HEK293 (cell line): ENCODE results near the gene ZNF821.

Experiments used
- CTCF ChIA-PET: fragments of 350-600 bp; formaldehyde crosslinking; extraction: SDS; loops from one replicate; lab custom pipeline; 2021; ENCODE audit warnings: antibody characterized with exemption; lab: Yijun Ruan, JAX
- POLR2A ChIA-PET: fragments of 300-600 bp; formaldehyde crosslinking; extraction: SDS; loops from one replicate; lab custom pipeline; 2020; ENCODE audit warnings: antibody characterized with exemption, inconsistent platforms; lab: Yijun Ruan, JAX
- H3K27ac ChIP-seq: fragments of 200-500 bp; sonication (Bioruptor generic); 2 replicates; pipeline ENCODE4 v1.5.1; 2014; ENCODE audit warnings: low read depth, low read length, control low read depth, inconsistent platforms; ENCODE audit errors: extremely low read depth
- H3K36me3 ChIP-seq, 2 experiments: fragments of 200-500 bp in 1 of 2; sonication (Bioruptor generic) in 1 of 2; 1 replicate in 1 of 2; 2 replicates in 1 of 2; pipeline ENCODE4 v1.5.1; 2014 to 2017; ENCODE audit warnings: inconsistent platforms in 2 of 2, low read length in 2 of 2; ENCODE audit not compliant: control insufficient read depth in 2 of 2, insufficient read depth in 1 of 2
- H3K4me1 ChIP-seq: fragments of 200-500 bp; sonication (Bioruptor generic); 2 replicates; pipeline ENCODE4 v1.5.1; 2014; ENCODE audit warnings: mild to moderate bottlenecking, low read length, inconsistent platforms; ENCODE audit not compliant: control insufficient read depth, insufficient read depth
- H3K4me3 ChIP-seq: 2 replicates; pipeline ENCODE4 v1.5.1; 2011; ENCODE audit warnings: low read depth, mild to moderate bottlenecking, control low read depth, low read length, moderate library complexity
- H3K9me3 ChIP-seq: fragments of 200-500 bp; sonication (Bioruptor generic); 2 replicates; pipeline ENCODE4 v1.5.1; 2014; ENCODE audit warnings: low read depth, low read length, inconsistent platforms; ENCODE audit not compliant: control insufficient read depth, insufficient read depth
- BCL11A ChIP-seq: fragments of 450-650 bp; formaldehyde crosslinking; IDR thresholded peaks from 2 replicates; pipeline ENCODE4 v1.5.1; 2016; ENCODE audit warnings: low read depth, missing biosample characterization, missing genetic modification characterization
- CTCF ChIP-seq: fragments of 450-650 bp; formaldehyde crosslinking; IDR thresholded peaks from 2 replicates; pipeline ENCODE4 v1.5.1; 2016; ENCODE audit warnings: missing biosample characterization, missing genetic modification characterization
- MYNN ChIP-seq: fragments of 450-650 bp; formaldehyde crosslinking; IDR thresholded peaks from 2 replicates; pipeline ENCODE4 v1.5.1; 2016; ENCODE audit warnings: missing biosample characterization, missing genetic modification characterization, borderline replicate concordance
- OVOL3 ChIP-seq: fragments of 450-650 bp; formaldehyde crosslinking; IDR thresholded peaks from 2 replicates; pipeline ENCODE4 v1.5.1; 2016; ENCODE audit warnings: missing biosample characterization, missing genetic modification characterization
- TRIM28 ChIP-seq: IDR thresholded peaks from 2 replicates; pipeline ENCODE4 v1.6.1; 2011; ENCODE audit warnings: low read length, control low read depth, borderline replicate concordance
- ZFP3 ChIP-seq: fragments of 450-650 bp; formaldehyde crosslinking; IDR thresholded peaks from 2 replicates; pipeline ENCODE4 v1.5.1; 2016; ENCODE audit warnings: low read depth, missing biosample characterization, missing genetic modification characterization
- ZFP37 ChIP-seq: fragments of 450-650 bp; formaldehyde crosslinking; IDR thresholded peaks from 2 replicates; pipeline ENCODE4 v1.5.1; 2016; ENCODE audit warnings: missing biosample characterization, missing genetic modification characterization
- ZNF174 ChIP-seq: fragments of 450-650 bp; formaldehyde crosslinking; IDR thresholded peaks from 2 replicates; pipeline ENCODE4 v1.5.0; 2017; ENCODE audit warnings: missing biosample characterization, mild to moderate bottlenecking, missing genetic modification characterization
- ZNF292 ChIP-seq: fragments of 450-650 bp; formaldehyde crosslinking; IDR thresholded peaks from 2 replicates; pipeline ENCODE4 v1.5.1; 2016; ENCODE audit warnings: low read depth, missing biosample characterization, missing genetic modification characterization, borderline replicate concordance
- ZNF391 ChIP-seq: fragments of 450-650 bp; formaldehyde crosslinking; IDR thresholded peaks from 2 replicates; pipeline ENCODE4 v1.5.1; 2016; ENCODE audit warnings: low read depth, missing biosample characterization, missing genetic modification characterization, borderline replicate concordance
- ZNF510 ChIP-seq: fragments of 450-650 bp; formaldehyde crosslinking; IDR thresholded peaks from 2 replicates; pipeline ENCODE4 v1.5.1; 2018; ENCODE audit warnings: mild to moderate bottlenecking, missing genetic modification characterization, missing biosample characterization; ENCODE audit not compliant: insufficient replicate concordance
- ZNF529 ChIP-seq: fragments of 450-650 bp; formaldehyde crosslinking; IDR thresholded peaks from 2 replicates; pipeline ENCODE4 v1.5.1; 2017; ENCODE audit warnings: missing genetic modification characterization, missing biosample characterization; ENCODE audit not compliant: insufficient replicate concordance
- ZNF596 ChIP-seq: fragments of 450-650 bp; IDR thresholded peaks from 2 replicates; pipeline ENCODE4 v1.5.0; 2018; ENCODE audit warnings: missing biosample characterization, mild to moderate bottlenecking, missing genetic modification characterization, moderate library complexity
- ZNF600 ChIP-seq: fragments of 450-650 bp; formaldehyde crosslinking; IDR thresholded peaks from 2 replicates; pipeline ENCODE4 v1.5.1; 2016; ENCODE audit warnings: missing biosample characterization, missing genetic modification characterization
- ZNF792 ChIP-seq: fragments of 450-650 bp; formaldehyde crosslinking; IDR thresholded peaks from 2 replicates; pipeline ENCODE4 v1.5.1; 2016; ENCODE audit warnings: missing biosample characterization, missing genetic modification characterization
- TF ChIP-seq, protein P1 (sequence below): sonication (generic); formaldehyde crosslinking; IDR thresholded peaks from 2 replicates; pipeline ENCODE4 v1.8.1; 2022; ENCODE audit warnings: mild to moderate bottlenecking, moderate library complexity, missing genetic modification reagents
- TF ChIP-seq, protein P2 (sequence below): IDR thresholded peaks from 2 replicates; pipeline ENCODE4 v1.6.1; 2011; ENCODE audit warnings: mild to moderate bottlenecking, low read depth, low read length, borderline replicate concordance
- TF ChIP-seq, protein P3 (sequence below): fragments of 450-650 bp; formaldehyde crosslinking; conservative IDR thresholded peaks from 2 replicates; pipeline ENCODE4 v1.5.1; 2016; ENCODE audit warnings: low read depth, missing biosample characterization, missing genetic modification characterization

Gene ZNF821

GRCh38 chr16:71847096-71847495 is 36.9 kb downstream of the ZNF821 start:
- TF ChIP-seq, protein P1, sequence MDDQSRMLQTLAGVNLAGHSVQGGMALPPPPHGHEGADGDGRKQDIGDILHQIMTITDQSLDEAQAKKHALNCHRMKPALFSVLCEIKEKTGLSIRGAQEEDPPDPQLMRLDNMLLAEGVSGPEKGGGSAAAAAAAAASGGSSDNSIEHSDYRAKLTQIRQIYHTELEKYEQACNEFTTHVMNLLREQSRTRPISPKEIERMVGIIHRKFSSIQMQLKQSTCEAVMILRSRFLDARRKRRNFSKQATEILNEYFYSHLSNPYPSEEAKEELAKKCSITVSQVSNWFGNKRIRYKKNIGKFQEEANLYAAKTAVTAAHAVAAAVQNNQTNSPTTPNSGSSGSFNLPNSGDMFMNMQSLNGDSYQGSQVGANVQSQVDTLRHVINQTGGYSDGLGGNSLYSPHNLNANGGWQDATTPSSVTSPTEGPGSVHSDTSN (CRISPR knock-in tag): no peak
- TF ChIP-seq, protein P2, sequence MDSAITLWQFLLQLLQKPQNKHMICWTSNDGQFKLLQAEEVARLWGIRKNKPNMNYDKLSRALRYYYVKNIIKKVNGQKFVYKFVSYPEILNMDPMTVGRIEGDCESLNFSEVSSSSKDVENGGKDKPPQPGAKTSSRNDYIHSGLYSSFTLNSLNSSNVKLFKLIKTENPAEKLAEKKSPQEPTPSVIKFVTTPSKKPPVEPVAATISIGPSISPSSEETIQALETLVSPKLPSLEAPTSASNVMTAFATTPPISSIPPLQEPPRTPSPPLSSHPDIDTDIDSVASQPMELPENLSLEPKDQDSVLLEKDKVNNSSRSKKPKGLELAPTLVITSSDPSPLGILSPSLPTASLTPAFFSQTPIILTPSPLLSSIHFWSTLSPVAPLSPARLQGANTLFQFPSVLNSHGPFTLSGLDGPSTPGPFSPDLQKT: no peak
- TF ChIP-seq OVOL3 (tag by site-specific recombination) (no peak), ZNF292 (tag by site-specific recombination) (no peak), MYNN (tag by site-specific recombination) (no peak), ZNF596 (tag by site-specific recombination) (no peak), ZNF174 (tag by site-specific recombination) (no peak), BCL11A (tag by site-specific recombination) (no peak), ZFP3 (tag by site-specific recombination) (no peak), TRIM28 (no peak), ZNF600 (tag by site-specific recombination) (no peak), CTCF (tag by site-specific recombination) (no peak), ZNF510 (tag by site-specific recombination) (no peak), ZFP37 (tag by site-specific recombination) (no peak), ZNF529 (tag by site-specific recombination) (no peak), ZNF391 (tag by site-specific recombination) (no peak), ZNF792 (no peak)
- TF ChIP-seq, protein P3, sequence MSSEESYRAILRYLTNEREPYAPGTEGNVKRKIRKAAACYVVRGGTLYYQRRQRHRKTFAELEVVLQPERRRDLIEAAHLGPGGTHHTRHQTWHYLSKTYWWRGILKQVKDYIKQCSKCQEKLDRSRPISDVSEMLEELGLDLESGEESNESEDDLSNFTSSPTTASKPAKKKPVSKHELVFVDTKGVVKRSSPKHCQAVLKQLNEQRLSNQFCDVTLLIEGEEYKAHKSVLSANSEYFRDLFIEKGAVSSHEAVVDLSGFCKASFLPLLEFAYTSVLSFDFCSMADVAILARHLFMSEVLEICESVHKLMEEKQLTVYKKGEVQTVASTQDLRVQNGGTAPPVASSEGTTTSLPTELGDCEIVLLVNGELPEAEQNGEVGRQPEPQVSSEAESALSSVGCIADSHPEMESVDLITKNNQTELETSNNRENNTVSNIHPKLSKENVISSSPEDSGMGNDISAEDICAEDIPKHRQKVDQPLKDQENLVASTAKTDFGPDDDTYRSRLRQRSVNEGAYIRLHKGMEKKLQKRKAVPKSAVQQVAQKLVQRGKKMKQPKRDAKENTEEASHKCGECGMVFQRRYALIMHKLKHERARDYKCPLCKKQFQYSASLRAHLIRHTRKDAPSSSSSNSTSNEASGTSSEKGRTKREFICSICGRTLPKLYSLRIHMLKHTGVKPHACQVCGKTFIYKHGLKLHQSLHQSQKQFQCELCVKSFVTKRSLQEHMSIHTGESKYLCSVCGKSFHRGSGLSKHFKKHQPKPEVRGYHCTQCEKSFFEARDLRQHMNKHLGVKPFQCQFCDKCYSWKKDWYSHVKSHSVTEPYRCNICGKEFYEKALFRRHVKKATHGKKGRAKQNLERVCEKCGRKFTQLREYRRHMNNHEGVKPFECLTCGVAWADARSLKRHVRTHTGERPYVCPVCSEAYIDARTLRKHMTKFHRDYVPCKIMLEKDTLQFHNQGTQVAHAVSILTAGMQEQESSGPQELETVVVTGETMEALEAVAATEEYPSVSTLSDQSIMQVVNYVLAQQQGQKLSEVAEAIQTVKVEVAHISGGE (tag by site-specific recombination): no peak
- Histone ChIP-seq H3K27ac (no peak overlapping the region), H3K9me3 (no peaks in the 10 kb centered on the region), H3K4me3 (peak overlapping the region; percentile 95), H3K36me3 (peaks cover 10 to 44% of the 10 kb centered on the region in 2 experiments; a peak in 2 of 3 replicates), H3K4me1 (peaks cover 9% of the 10 kb centered on the region; the same call in 1 of the 2 replicates)
- ChIA-PET POLR2A (interaction anchor here (1.0 kb wide), 1 partner anchor 35 kb away, joined by 3 read pairs; no protein-coding TSS in a partner anchor), CTCF (interaction anchor here (0.6 to 1.4 kb wide), 4 partner anchors 35 to 398 kb away, joined by 3 to 9 read pairs (median 4); no protein-coding TSS in a partner anchor)
